ENCODE data around the gene ROMO1.
"Not testable (repeated sequence)": the region's sequence is repeated elsewhere in the genome, so short reads cannot be mapped to it uniquely, and the experiment has no call there.

Gene ROMO1

GRCh38 chr20:35681960-35682359 is 17.2 kb upstream of the ROMO1 start:
- DNase-seq (ENCODE audit: low spot score): no peak

GRCh38 chr20:35685368-35685767 is 13.8 kb upstream of the ROMO1 start:
- not testable (repeated sequence) for DNase-seq (ENCODE audit: low spot score)

GRCh38 chr20:35686872-35687271 is 12.3 kb upstream of the ROMO1 start:
- not testable (repeated sequence) for DNase-seq (ENCODE audit: low spot score)

- no peak for DNase-seq (ENCODE audit: low spot score)
Observed at GRCh38 chr20:35690265-35690664, 8.9 kb upstream of the ROMO1 start.

GRCh38 chr20:35695245-35695749 is 3.9 kb upstream of the ROMO1 start:
- no peak for DNase-seq (ENCODE audit: low spot score)

- no peak for DNase-seq (ENCODE audit: low spot score)
Observed at GRCh38 chr20:35695978-35696377, 3.2 kb upstream of the ROMO1 start.

- no peak for DNase-seq (ENCODE audit: low spot score)
Observed at GRCh38 chr20:35697696-35698297, 1.4 kb upstream of the ROMO1 start.

- peak; percentile 31 for DNase-seq (ENCODE audit: low spot score)
Observed at GRCh38 chr20:35698298-35699126, 693 bp upstream of the ROMO1 start.

GRCh38 chr20:35699957-35700624 is 886 bp downstream of the ROMO1 start:
- DNase-seq (ENCODE audit: low spot score): no peak

- DNase-seq (ENCODE audit: low spot score): no peak
Observed at GRCh38 chr20:35700625-35701148, 1.5 kb downstream of the ROMO1 start.

- no peak for DNase-seq (ENCODE audit: low spot score)
Observed at GRCh38 chr20:35702051-35702823, 3.0 kb downstream of the ROMO1 start.

- DNase-seq (ENCODE audit: low spot score): no peak
Observed at GRCh38 chr20:35702824-35703695, 3.9 kb downstream of the ROMO1 start.

- DNase-seq (ENCODE audit: low spot score): no peak
Observed at GRCh38 chr20:35704514-35705261, 5.5 kb downstream of the ROMO1 start.

- DNase-seq (ENCODE audit: low spot score): not testable (repeated sequence)
Observed at GRCh38 chr20:35705894-35706293, 6.7 kb downstream of the ROMO1 start.

- DNase-seq (ENCODE audit: low spot score): not testable (repeated sequence)
Observed at GRCh38 chr20:35706591-35707529, 7.7 kb downstream of the ROMO1 start.

- no peak for DNase-seq (ENCODE audit: low spot score)
Observed at GRCh38 chr20:35708502-35708901, 9.3 kb downstream of the ROMO1 start.

GRCh38 chr20:35709259-35709658 is 10.1 kb downstream of the ROMO1 start:
- DNase-seq (ENCODE audit: low spot score): no peak

GRCh38 chr20:35710039-35710438 is 10.8 kb downstream of the ROMO1 start:
- no peak for DNase-seq (ENCODE audit: low spot score)
